ENCODE results near the gene KIF1A.
"Not testable (repeated sequence)": the region's sequence is repeated elsewhere in the genome, so short reads cannot be mapped to it uniquely, and the experiment has no call there.

Gene KIF1A

GRCh38 chr2:240687045-240687740, 132.8 kb downstream of the KIF1A start:
- DNase-seq (ENCODE audit: low read depth, low spot score): no peak

- DNase-seq (ENCODE audit: low read depth, low spot score): no peak
Measured at GRCh38 chr2:240686460-240686859, 133.6 kb downstream of the KIF1A start.

- no peak for DNase-seq (ENCODE audit: low read depth, low spot score)
Measured at GRCh38 chr2:240685771-240686371, 134.1 kb downstream of the KIF1A start.

GRCh38 chr2:240683980-240684728, 135.9 kb downstream of the KIF1A start:
- DNase-seq (ENCODE audit: low read depth, low spot score): not testable (repeated sequence)

- not testable (repeated sequence) for DNase-seq (ENCODE audit: low read depth, low spot score)
Measured at GRCh38 chr2:240683329-240683979, 136.6 kb downstream of the KIF1A start.

GRCh38 chr2:240682431-240683224, 137.4 kb downstream of the KIF1A start, which contains the start of gene AQP12B:
TSS of gene AQP12B (minus strand) at chr2:240682885. CDS start at chr2:240682837, 48 bp downstream.
- not testable (repeated sequence) for DNase-seq (ENCODE audit: low read depth, low spot score)

- DNase-seq (ENCODE audit: low read depth, low spot score): not testable (repeated sequence)
Measured at GRCh38 chr2:240680185-240680584, 139.8 kb downstream of the KIF1A start.

GRCh38 chr2:240678909-240679308, 141.1 kb downstream of the KIF1A start:
- DNase-seq (ENCODE audit: low read depth, low spot score): not testable (repeated sequence)

- not testable (repeated sequence) for DNase-seq (ENCODE audit: low read depth, low spot score)
Measured at GRCh38 chr2:240678043-240678442, 142.0 kb downstream of the KIF1A start.

GRCh38 chr2:240675345-240675744, 144.7 kb downstream of the KIF1A start:
- not testable (repeated sequence) for DNase-seq (ENCODE audit: low read depth, low spot score)

- DNase-seq (ENCODE audit: low read depth, low spot score): not testable (repeated sequence)
Measured at GRCh38 chr2:240674461-240675184, 145.4 kb downstream of the KIF1A start.

GRCh38 chr2:240672701-240673190, 147.3 kb downstream of the KIF1A start:
- DNase-seq (ENCODE audit: low read depth, low spot score): no peak

- DNase-seq (ENCODE audit: low read depth, low spot score): no peak
Measured at GRCh38 chr2:240672076-240672700, 147.8 kb downstream of the KIF1A start.

- DNase-seq (ENCODE audit: low read depth, low spot score): no peak
Measured at GRCh38 chr2:240670950-240671349, 149.1 kb downstream of the KIF1A start.

GRCh38 chr2:240670402-240670801, 149.6 kb downstream of the KIF1A start:
- no peak for DNase-seq (ENCODE audit: low read depth, low spot score)

GRCh38 chr2:240664622-240665021, 155.4 kb downstream of the KIF1A start:
- no peak for DNase-seq (ENCODE audit: low read depth, low spot score)

Data from iPS DF 19.7 (cell line).